Suprapubic skin (tissue), 4 donors: ENCODE data around the gene ZNF541. TPM values are rescaled to one million over a fixed set of nuclear protein-coding genes. Genes with fewer than 3 reads are reported as not detected.

Experiments used
- DNase-seq, 2 donors: peaks; one replicate each; pipeline ENCODE4 v3.0.0-alpha.2; 2019; ENCODE audit warnings: low spot score in 2 of 2
- H3K27ac ChIP-seq: fragments of 200-600 bp; sonication (generic); one replicate; pipeline ENCODE4 v1.5.1; 2019
- H3K27me3 ChIP-seq: fragments of 200-600 bp; sonication (generic); one replicate; pipeline ENCODE4 v1.5.1; 2019
- H3K36me3 ChIP-seq: fragments of 200-600 bp; sonication (generic); one replicate; pipeline ENCODE4 v1.5.1; 2019
- H3K4me1 ChIP-seq: fragments of 200-600 bp; sonication (generic); one replicate; pipeline ENCODE4 v1.5.1; 2019
- H3K4me3 ChIP-seq: fragments of 200-600 bp; sonication (generic); one replicate; pipeline ENCODE4 v1.5.1; 2019; ENCODE audit warnings: mild to moderate bottlenecking
- H3K9me3 ChIP-seq: fragments of 200-600 bp; sonication (generic); one replicate; pipeline ENCODE4 v1.5.1; 2019
- CTCF ChIP-seq, 2 donors: fragments of 200-600 bp in 1 of 2; fragments of 450-650 bp in 1 of 2; sonication (generic) in 1 of 2; IDR thresholded peaks; one replicate each; pipeline ENCODE4 v1.5.1; 2016 to 2019; ENCODE audit warnings: antibody characterized with exemption in 2 of 2, mild to moderate bottlenecking in 1 of 2, moderate library complexity in 1 of 2
- EP300 ChIP-seq: sonication (generic); formaldehyde crosslinking; IDR thresholded peaks from one replicate; pipeline ENCODE4 v1.6.1; 2017; ENCODE audit warnings: antibody characterized with exemption
- POLR2A ChIP-seq, 2 donors: fragments of 450-650 bp; IDR thresholded peaks; one replicate each; pipeline ENCODE4 v1.6.1; 2017; ENCODE audit warnings: antibody characterized with exemption in 2 of 2, mild to moderate bottlenecking in 2 of 2, moderate library complexity in 2 of 2
- POLR2AphosphoS5 ChIP-seq, 3 donors: sonication (generic); formaldehyde crosslinking; IDR thresholded peaks; one replicate each; pipeline ENCODE4 v1.6.1; 2017; ENCODE audit warnings: antibody characterized with exemption in 3 of 3
- WGBS: methylation state at CpG from one replicate; pipeline ENCODE4 v1.1.5; 2018; 5-methylcytosine and 5-hydroxymethylcytosine counted together
- total RNA-seq, 4 donors: library from RNA; depleted of rRNA; stranded (reverse); fragments of >200 nt; gene quantifications; one replicate each; pipeline ENCODE4 v1.1.0, GENCODE V29; 2016

Gene ZNF541
- total RNA-seq, 4 donors from 2014 or later: 0.49 to 0.80 (median 0.51) TPM; not detected in 1

GRCh38 chr19:47526798-47527197 is 46.1 kb downstream of the ZNF541 start:
- H3K4me3 ChIP-seq: no peak overlapping the region
- no peak overlapping the region for H3K27ac ChIP-seq
- TF ChIP-seq CTCF (IDR thresholded peaks at IDR 0.05) (no peak), POLR2AphosphoS5 (IDR thresholded peaks at IDR 0.05) (no peak), POLR2A (IDR thresholded peaks at IDR 0.05) (no peak), EP300 (no peak)
- no peaks in the 10 kb centered on the region for H3K27me3 ChIP-seq
- H3K36me3 ChIP-seq: no peaks in the 10 kb centered on the region
- H3K9me3 ChIP-seq: no peaks in the 10 kb centered on the region
- WGBS: 89% methylated on average over 3 of the region's 3 CpGs
- no peaks in the 10 kb centered on the region for H3K4me1 ChIP-seq
- DNase-seq: no peak

- DNase-seq: no peak
- 52% methylated on average over 7 of the region's 7 CpGs for WGBS
- H3K27ac ChIP-seq: no peak overlapping the region
- TF ChIP-seq POLR2AphosphoS5 (IDR thresholded peaks at IDR 0.05): no peak
- no peak for TF ChIP-seq POLR2A (IDR thresholded peaks at IDR 0.05)
- TF ChIP-seq EP300: no peak
- TF ChIP-seq CTCF (IDR thresholded peaks at IDR 0.05): no peak
- H3K4me3 ChIP-seq: no peak overlapping the region
- H3K27me3 ChIP-seq: peaks cover 3% of the 10 kb centered on the region
- H3K9me3 ChIP-seq: no peaks in the 10 kb centered on the region
- no peaks in the 10 kb centered on the region for H3K36me3 ChIP-seq
- H3K4me1 ChIP-seq: no peaks in the 10 kb centered on the region
Observed at GRCh38 chr19:47523473-47523872, 49.5 kb downstream of the ZNF541 start.

Other genes with a start within 250 kb of the ZNF541 start
- gene C5AR2, start 241.0 kb downstream of the ZNF541 start, total RNA-seq: 1 to 10 TPM in 2 of 4 donors, under 1 TPM in 2; 0.68 to 3.1 (median 1.5) TPM
- 10 to 100 TPM; 21.6 to 32.2 (median 25.3) TPM for gene DHX34, start 223.8 kb downstream of the ZNF541 start, total RNA-seq
- gene MEIS3, start 153.6 kb downstream of the ZNF541 start, total RNA-seq: 1 to 10 TPM; 1.6 to 5.5 (median 3.1) TPM
- gene SLC8A2, start 101.3 kb downstream of the ZNF541 start, total RNA-seq: 1 to 10 TPM in 1 of 4 donors, under 1 TPM in 2, not detected in 1; 0.26 to 1.2 (median 0.38) TPM
- gene KPTN, start 88.9 kb downstream of the ZNF541 start, total RNA-seq: 10 to 100 TPM in 1 of 4 donors, 1 to 10 TPM in 3; 4.3 to 16.3 (median 5.9) TPM
- gene NAPA, start 58.1 kb downstream of the ZNF541 start, total RNA-seq: 100 to 1,000 TPM; 170 to 232 (median 193) TPM
- gene BICRA, start 36.0 kb upstream of the ZNF541 start, total RNA-seq: 10 to 100 TPM; 10.7 to 33.6 (median 22.9) TPM
- 10 to 100 TPM; 48.5 to 84.7 (median 70.5) TPM for gene EHD2, start 140.3 kb upstream of the ZNF541 start, total RNA-seq
- gene NOP53, start 172.4 kb upstream of the ZNF541 start, total RNA-seq: 100 to 1,000 TPM; 329 to 412 (median 356) TPM
- gene SELENOW, start 205.6 kb upstream of the ZNF541 start, total RNA-seq: 100 to 1,000 TPM; 351 to 679 (median 517) TPM
- gene TPRX1, start 231.4 kb upstream of the ZNF541 start, total RNA-seq: not detected
- not detected for gene CRX, start 248.8 kb upstream of the ZNF541 start, total RNA-seq